Progenitor cell of endocrine pancreas (in vitro differentiated cells): Measurements from ENCODE around the gene THBS3. TPM values are rescaled to one million over a fixed set of nuclear protein-coding genes. Genes with fewer than 3 reads are reported as not detected.
A peak's percentile ranks its signal among the peaks of the same experiment; 100 is the strongest.
"Not testable (repeated sequence)": the region's sequence is repeated elsewhere in the genome, so short reads cannot be mapped to it uniquely, and the experiment has no call there.

ENCODE experiments used
- DNase-seq: peaks from one replicate; pipeline ENCODE4 v3.0.0; 2021; ENCODE audit warnings: low spot score; ENCODE audit not compliant: unreplicated experiment
- H3K27ac Mint-ChIP-seq: 2 replicates; pipeline ENCODE4 v1.8.0; 2021; ENCODE audit warnings: mild to moderate bottlenecking, moderate library complexity, mixed read lengths
- H3K27me3 Mint-ChIP-seq: 2 replicates; pipeline ENCODE4 v1.8.0; 2021; ENCODE audit warnings: mixed read lengths
- H3K36me3 Mint-ChIP-seq: 2 replicates; pipeline ENCODE4 v1.8.0; 2022; ENCODE audit warnings: mixed read lengths; ENCODE audit not compliant: insufficient read depth
- H3K4me1 Mint-ChIP-seq: 2 replicates; pipeline ENCODE4 v1.8.0; 2021; ENCODE audit warnings: low read depth, mixed read lengths
- H3K4me3 Mint-ChIP-seq: 2 replicates; pipeline ENCODE4 v1.8.0; 2021; ENCODE audit warnings: low read depth, mild to moderate bottlenecking, moderate library complexity, mixed read lengths
- H3K9me3 Mint-ChIP-seq: 2 replicates; pipeline ENCODE4 v1.8.0; 2021; ENCODE audit warnings: low read depth, mixed read lengths
- CTCF ChIP-seq: fragments of 200-600 bp; sonication (generic); IDR thresholded peaks from one replicate; pipeline ENCODE4 v1.5.0; 2021; ENCODE audit warnings: antibody characterized with exemption, mild to moderate bottlenecking; ENCODE audit not compliant: unreplicated experiment
- total RNA-seq: library from RNA; stranded (reverse); gene quantifications from 2 replicates; pipeline ENCODE4 v1.2.1, GENCODE V29; 2021

The THBS3 gene
- total RNA-seq, 1 donor from 2014 or later, result 46.0 TPM

- peak overlapping the region; percentile 17 for H3K27ac Mint-ChIP-seq
- DNase-seq, result no peak
- H3K4me3 Mint-ChIP-seq, result no peak overlapping the region
- H3K36me3 Mint-ChIP-seq, result no peaks in the 10 kb centered on the region
- no peak for TF ChIP-seq CTCF
- H3K27me3 Mint-ChIP-seq, result peaks cover 20% of the 10 kb centered on the region
- no peaks in the 10 kb centered on the region for H3K4me1 Mint-ChIP-seq
- H3K9me3 Mint-ChIP-seq, result no peaks in the 10 kb centered on the region
Measured at GRCh38 chr1:155160128-155160527, 47.6 kb downstream of the THBS3 start.

GRCh38 chr1:155158991-155159390, 48.7 kb downstream of the THBS3 start:
- no peaks in the 10 kb centered on the region for H3K9me3 Mint-ChIP-seq
- no peak overlapping the region for H3K4me3 Mint-ChIP-seq
- no peaks in the 10 kb centered on the region for H3K36me3 Mint-ChIP-seq
- H3K4me1 Mint-ChIP-seq, result no peaks in the 10 kb centered on the region
- H3K27ac Mint-ChIP-seq, result no peak overlapping the region
- TF ChIP-seq CTCF, result no peak
- H3K27me3 Mint-ChIP-seq, result peaks cover 25% of the 10 kb centered on the region
- no peak for DNase-seq

GRCh38 chr1:155155996-155156643, 51.6 kb downstream of the THBS3 start:
- H3K9me3 Mint-ChIP-seq, result not testable (repeated sequence)

More at GRCh38 chr1:155155996-155156643, 51.6 kb downstream of the THBS3 start:
- not testable (repeated sequence) for H3K27ac Mint-ChIP-seq, H3K4me1 Mint-ChIP-seq, DNase-seq, H3K4me3 Mint-ChIP-seq, H3K36me3 Mint-ChIP-seq
- H3K27me3 Mint-ChIP-seq, result peaks cover 33% of the 10 kb centered on the region

Other genes with a start within 250 kb of the THBS3 start
- 49.1 and 52.7 TPM in 2 replicates for gene PYGO2, start 246.1 kb downstream of the THBS3 start, total RNA-seq
- gene SHC1, start 237.2 kb downstream of the THBS3 start, total RNA-seq, result 43.3 and 54.7 TPM in 2 replicates
- gene CKS1B, start 233.2 kb downstream of the THBS3 start, total RNA-seq, result 78.7 and 85.8 TPM in 2 replicates
- 53.7 and 55.9 TPM in 2 replicates for gene FLAD1, start 224.6 kb downstream of the THBS3 start, total RNA-seq
- 0.84 TPM in 2 replicates for gene LENEP, start 214.3 kb downstream of the THBS3 start, total RNA-seq
- gene ZBTB7B, start 205.1 kb downstream of the THBS3 start, total RNA-seq, result 28.9 and 29.9 TPM in 2 replicates
- 2.2 TPM in 2 replicates for gene DCST2, start 174.1 kb downstream of the THBS3 start, total RNA-seq
- not detected in 2 replicates for gene DCST1, start 174.1 kb downstream of the THBS3 start, total RNA-seq
- gene ADAM15, start 156.6 kb downstream of the THBS3 start, total RNA-seq, result 20.9 and 22.1 TPM in 2 replicates
- 45.5 and 46.8 TPM in 2 replicates for gene EFNA4, start 144.2 kb downstream of the THBS3 start, total RNA-seq
- 9.0 and 10.5 TPM in 2 replicates for gene EFNA3, start 129.1 kb downstream of the THBS3 start, total RNA-seq
- 22.1 and 22.2 TPM in 2 replicates for gene EFNA1, start 80.0 kb downstream of the THBS3 start, total RNA-seq
- 33.3 and 35.5 TPM in 2 replicates for gene SLC50A1, start 72.0 kb downstream of the THBS3 start, total RNA-seq
- gene DPM3, start 67.4 kb downstream of the THBS3 start, total RNA-seq, result 45.6 and 49.3 TPM in 2 replicates
- 146 and 149 TPM in 2 replicates for gene KRTCAP2, start 34.6 kb downstream of the THBS3 start, total RNA-seq
- gene TRIM46, start 34.0 kb downstream of the THBS3 start, total RNA-seq, result 21.1 and 25.7 TPM in 2 replicates
- gene MTX1, start 798 bp upstream of the THBS3 start, total RNA-seq, result 38.1 and 38.7 TPM in 2 replicates
- gene ENTREP3, start 47.6 kb upstream of the THBS3 start, total RNA-seq, result 58.4 and 59.0 TPM in 2 replicates
- gene SCAMP3, start 54.5 kb upstream of the THBS3 start, total RNA-seq, result 53.1 and 57.1 TPM in 2 replicates
- 102 and 106 TPM in 2 replicates for gene CLK2, start 65.6 kb upstream of the THBS3 start, total RNA-seq
- 13.6 and 15.6 TPM in 2 replicates for gene HCN3, start 69.6 kb upstream of the THBS3 start, total RNA-seq
- gene PKLR, start 93.5 kb upstream of the THBS3 start, total RNA-seq, result 0.16 and 0.57 TPM in 2 replicates
- 232 and 261 TPM in 2 replicates for gene FDPS, start 101.0 kb upstream of the THBS3 start, total RNA-seq
- 37.3 and 37.4 TPM in 2 replicates for gene RUSC1, start 113.0 kb upstream of the THBS3 start, total RNA-seq